NCI-H2196 (cell line): ENCODE measurements around the gene LIMS3.
"Not testable (repeated sequence)": the region's sequence is repeated elsewhere in the genome, so short reads cannot be mapped to it uniquely, and the experiment has no call there.

Experiments
- DNase-seq: peaks from one replicate; lab custom pipeline; 2025; ENCODE audit not compliant: unreplicated experiment; lab: John Stamatoyannopoulos, UW

The LIMS3 gene, protein sequence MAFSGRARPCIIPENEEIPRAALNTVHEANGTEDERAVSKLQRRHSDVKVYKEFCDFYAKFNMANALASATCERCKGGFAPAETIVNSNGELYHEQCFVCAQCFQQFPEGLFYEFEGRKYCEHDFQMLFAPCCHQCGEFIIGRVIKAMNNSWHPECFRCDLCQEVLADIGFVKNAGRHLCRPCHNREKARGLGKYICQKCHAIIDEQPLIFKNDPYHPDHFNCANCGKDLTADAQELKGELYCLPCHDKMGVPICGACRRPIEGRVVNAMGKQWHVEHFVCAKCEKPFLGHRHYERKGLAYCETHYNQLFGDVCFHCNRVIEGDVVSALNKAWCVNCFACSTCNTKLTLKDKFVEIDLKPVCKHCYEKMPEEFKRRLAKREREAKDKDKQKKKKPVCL

DNA sequence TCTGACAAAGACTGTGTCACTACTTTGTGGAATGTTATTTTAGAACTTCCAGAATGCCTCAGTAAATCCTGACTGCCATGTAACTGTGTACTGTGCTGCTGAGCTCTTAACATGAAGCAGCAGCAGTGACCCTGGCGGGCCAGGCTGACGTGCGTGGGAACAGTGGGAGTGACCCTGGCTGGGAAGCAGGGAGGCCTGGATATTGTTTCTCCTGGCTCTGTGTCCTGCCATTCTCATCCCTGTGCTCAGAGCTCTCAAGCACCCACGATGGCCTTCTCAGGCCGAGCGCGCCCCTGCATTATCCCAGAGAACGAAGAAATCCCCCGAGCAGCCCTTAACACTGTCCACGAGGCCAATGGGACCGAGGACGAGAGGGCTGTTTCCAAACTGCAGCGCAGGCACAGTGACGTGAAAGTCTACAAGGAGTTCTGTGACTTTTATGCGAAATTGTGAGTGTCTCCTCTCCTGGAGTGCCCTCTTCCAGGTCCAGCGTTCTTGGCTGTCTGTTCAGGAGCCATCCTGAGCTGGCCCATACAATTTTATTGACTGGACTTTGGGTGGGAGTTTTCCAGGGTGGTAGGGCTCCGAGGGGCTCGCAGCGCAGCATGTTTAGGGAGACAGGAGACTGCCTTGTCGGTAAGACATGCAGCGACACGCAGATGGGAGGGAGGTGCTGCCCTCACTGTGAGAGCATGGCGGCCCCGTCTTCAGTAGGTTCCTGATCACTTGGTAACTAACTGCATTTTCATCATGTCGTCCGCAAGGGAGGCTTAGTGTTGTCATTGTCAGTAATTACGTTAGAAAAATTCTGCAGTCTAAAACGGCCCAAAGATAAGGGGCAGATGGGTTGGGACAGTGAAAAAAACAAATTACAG, at the start of gene LIMS3:
LIMS3 (plus strand) TSS at position 227 of the 875 bp plus-strand sequence; CDS start at position 268, 41 bp downstream.
- not testable (repeated sequence) for DNase-seq

DNA sequence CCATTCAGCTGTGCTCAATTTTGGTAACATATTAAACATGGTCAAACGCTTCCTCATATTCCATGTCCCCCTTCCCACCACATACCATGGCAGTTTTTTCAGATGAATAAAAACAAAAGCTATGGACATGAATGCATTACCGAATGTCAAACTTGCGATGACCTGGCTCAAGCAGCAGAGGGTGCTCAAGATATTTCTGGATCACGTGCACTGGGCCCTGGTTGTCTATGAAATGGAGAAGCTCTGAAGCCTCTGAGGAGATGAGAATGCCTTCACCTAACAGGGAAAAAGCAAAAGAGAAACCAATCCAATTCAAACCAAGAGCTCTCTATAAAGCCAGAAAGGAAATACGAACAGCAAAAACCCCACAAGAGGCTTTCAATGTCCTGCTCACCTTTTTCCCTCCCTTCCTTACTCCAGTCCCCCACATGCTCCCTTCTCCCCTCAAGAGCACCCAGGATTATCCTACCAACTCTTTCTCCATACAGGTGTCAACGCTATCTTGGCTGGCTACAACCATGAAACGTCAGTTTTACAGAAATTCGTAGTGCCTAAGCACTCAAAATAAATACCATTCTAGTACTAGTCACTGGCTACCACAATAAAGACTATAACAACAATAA, 27.2 kb upstream of the LIMS3 start:
- not testable (repeated sequence) for DNase-seq

DNA sequence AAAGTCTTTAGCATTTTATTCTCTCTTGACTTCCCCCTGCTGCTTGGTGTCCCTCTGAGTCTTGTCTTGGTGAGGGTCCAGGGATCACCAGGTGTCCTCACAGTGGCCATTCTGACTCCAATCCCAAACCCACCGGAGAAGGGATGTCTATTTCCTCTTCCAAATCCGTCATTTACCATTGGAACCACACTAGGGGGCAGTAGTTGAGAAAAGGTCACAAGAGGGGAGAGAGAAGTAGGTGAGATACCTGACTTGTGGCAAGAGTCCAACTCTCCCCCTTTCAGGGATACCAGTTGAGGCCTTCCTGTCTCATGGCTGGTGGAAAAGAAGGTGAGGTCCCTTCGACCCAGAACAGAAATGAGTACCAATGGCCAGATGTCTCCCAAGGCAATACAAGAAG, 21.9 kb upstream of the LIMS3 start:
- DNase-seq = not testable (repeated sequence)

DNA sequence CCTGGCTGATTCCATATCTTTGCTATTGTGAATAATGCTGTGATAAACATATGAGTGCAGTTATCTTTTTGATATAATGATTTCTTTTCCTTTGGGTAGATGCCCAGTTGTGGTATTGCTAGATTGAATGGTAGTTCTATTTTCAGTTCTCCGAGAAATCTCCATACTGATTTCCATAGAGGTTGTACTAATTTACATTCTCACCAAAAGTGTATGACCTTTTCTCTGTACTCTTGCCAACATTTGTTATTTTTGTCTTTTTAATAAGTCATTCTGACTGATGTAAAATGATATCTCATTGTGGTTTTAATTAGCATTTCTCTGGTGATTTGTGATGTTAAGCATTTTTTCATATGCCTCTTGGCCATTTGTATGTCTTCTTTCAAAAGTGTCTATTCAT, 16.4 kb upstream of the LIMS3 start:
- DNase-seq = not testable (repeated sequence)

GRCh38 chr2:109888414-109888813, 10.1 kb upstream of the LIMS3 start:
- DNase-seq = not testable (repeated sequence)

- DNase-seq = not testable (repeated sequence)
Measured at GRCh38 chr2:109889909-109890308, 8.6 kb upstream of the LIMS3 start.

GRCh38 chr2:109891024-109891423, 7.5 kb upstream of the LIMS3 start:
- not testable (repeated sequence) for DNase-seq

GRCh38 chr2:109893736-109894135, 4.8 kb upstream of the LIMS3 start:
- not testable (repeated sequence) for DNase-seq

DNA sequence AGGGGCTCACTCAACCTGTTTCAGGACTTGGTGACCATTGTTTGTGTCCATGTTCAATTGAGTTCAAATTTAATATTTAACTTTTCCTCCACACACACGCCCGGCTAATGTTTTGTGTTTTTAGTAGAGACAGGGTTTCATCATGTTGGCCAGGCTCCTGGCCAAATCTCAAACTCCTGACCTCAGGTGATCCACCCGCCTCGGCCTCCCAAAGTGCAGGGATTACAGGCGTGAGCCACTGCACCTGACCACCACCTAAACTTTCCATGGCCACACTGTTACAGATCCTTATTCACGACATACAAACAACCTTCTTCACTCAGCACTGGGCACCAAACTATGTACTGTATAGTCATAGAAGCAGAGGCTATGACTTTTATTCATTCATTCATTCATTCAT, 4.3 kb upstream of the LIMS3 start:
- DNase-seq = not testable (repeated sequence)

DNA sequence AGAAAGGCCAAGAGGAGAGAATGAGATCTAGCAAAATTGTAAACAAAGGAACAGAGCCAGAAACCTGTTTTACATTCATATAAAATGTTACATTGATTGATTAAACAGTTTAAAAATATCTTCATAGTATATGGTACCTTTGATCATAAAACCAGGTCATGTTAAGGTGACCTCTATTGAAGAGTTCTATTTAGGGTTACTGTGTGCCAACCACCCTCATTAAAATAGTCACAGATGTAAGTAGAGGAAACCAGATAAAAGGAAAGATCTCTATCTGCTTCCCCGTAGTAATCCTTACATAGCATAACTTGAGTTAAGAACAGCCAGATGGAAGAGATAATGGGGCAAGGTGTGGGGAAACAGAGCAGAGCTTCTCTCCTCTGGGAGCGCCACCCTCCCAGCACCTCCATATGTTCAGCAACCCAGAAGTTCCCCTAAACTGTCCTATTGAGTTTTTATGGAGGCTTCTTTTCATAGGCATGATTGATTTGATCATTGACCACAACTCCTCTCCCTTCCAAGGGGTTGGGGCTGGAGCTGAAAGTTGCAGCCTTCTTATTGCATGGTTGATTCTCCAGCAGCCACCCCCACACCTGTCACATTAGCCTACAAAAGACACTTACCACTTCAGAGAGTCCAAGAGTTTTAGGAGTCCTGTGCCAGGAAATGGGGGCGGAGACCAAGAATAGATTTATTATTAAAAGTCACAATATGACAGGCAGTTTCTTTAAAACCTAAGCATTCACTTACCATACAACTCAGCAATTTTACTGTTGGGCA, 3.2 kb upstream of the LIMS3 start:
- DNase-seq = not testable (repeated sequence)

- not testable (repeated sequence) for DNase-seq
Measured at GRCh38 chr2:109896212-109896611, 2.3 kb upstream of the LIMS3 start.

DNA sequence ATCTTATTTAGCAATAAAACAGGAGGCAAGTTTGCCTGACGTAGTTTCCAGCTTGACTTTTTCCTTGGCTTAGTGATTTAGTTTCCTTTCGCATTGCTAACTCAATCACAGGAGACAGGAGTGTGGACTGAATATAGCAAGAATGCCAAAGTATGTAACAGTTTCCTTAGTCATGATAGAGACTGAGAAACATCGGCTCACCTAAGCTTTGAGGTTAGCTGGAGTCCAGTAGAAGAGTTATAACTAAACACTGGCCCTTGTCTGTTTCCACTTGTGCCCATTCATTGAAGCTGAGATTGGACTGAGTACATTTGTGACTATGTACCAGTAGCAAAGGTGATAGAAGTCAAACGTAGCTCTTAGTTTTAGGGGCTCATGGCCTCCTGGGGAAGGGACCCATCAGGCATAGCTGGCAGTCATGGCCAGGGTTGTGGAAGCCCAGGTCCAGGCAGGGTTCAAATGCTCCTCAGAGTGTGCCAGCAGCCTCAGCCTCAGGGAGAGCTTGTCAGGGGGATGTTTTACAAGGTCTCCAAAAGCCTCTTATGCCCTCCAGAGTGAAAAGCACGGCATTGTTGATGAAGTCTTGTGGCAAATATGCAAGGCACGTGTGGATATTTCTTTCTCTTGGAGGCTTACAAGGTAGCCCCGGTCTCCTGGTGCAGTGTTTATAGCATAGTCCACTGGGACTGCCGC, 573 bp upstream of the LIMS3 start:
- DNase-seq = not testable (repeated sequence)

- not testable (repeated sequence) for DNase-seq
Measured at GRCh38 chr2:109905796-109906195, 7.3 kb downstream of the LIMS3 start.

DNA sequence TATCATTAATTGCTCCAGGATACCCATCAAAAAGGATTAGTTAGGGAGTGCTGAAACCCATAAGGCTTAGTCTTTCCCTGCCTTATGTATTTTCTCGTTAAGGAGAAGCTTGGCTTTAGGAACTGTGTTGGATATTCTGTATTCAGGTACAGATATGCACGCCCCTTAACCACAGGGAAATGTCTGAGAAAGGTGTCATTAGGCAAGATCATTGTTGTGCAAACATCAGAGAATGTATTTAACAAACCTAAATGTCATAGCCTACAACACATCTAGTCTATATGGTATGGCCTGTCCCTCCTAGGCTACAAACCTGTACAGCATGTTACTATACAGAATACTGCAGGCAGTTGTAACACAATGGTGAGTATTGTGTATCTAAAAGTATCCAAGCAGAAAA, 10.1 kb downstream of the LIMS3 start:
- not testable (repeated sequence) for DNase-seq

- DNase-seq = not testable (repeated sequence)
Measured at GRCh38 chr2:109910789-109911188, 12.3 kb downstream of the LIMS3 start.

DNA sequence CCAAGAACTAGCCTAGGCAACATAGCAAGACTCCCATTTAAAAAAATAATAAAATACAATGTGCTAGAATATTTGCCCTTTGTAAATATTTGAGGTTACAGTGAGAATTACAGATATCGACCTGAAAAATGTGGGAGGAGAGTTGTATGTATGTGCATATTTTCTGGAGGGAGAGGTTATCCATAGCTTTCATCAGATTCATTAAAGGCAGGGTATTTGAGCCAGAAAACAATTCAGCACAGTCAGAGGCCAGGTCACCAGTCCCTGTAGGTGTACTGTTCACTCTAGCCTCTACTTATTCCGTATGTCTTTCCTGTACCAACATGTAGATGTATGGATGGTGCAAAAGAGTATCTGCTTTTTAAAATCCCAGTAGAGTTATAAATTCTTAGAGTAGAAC, 15.4 kb downstream of the LIMS3 start:
- not testable (repeated sequence) for DNase-seq

GRCh38 chr2:109914552-109914951, 16.1 kb downstream of the LIMS3 start:
- DNase-seq = not testable (repeated sequence)

DNA sequence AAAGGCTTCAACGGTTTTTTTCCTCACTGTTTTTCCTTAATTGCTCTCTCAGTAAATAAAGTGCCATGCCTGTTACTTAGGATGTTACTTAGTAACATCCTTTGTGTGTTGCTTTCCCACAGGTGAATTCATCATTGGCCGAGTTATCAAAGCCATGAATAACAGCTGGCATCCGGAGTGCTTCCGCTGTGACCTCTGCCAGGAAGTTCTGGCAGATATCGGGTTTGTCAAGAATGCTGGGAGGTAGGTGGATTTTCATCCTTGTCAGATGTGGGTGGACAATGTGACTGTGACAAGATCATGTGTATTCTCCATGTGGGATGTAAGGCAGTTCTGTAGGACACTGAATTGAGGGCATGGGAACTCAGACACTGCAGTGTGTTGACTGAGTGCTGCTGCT, 17.3 kb downstream of the LIMS3 start:
- DNase-seq = not testable (repeated sequence)

DNA sequence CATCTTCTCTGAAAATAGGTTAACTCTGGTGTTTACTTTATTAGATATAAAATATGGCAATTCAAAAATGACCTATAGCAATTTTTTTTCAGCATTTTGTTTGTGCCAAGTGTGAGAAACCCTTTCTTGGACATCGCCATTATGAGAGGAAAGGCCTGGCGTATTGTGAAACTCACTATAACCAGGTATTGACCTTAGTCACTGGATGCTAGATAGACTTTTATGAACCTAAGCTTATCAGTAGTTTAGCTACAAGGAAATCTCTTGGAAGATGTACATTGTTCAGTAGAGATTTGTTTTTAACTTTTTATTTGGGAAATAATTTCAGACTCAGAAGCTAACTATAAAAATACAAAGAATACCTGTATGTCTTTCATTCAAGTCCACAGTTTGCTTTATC, 21.7 kb downstream of the LIMS3 start:
- not testable (repeated sequence) for DNase-seq
